ENCODE results near the gene ATP7B.

- TF ChIP-seq GATA3 (IDR thresholded peaks at IDR 0.05; ENCODE audit: low read depth, low read length) = no peak
- TF ChIP-seq GATA2 (IDR thresholded peaks at IDR 0.05; ENCODE audit: low read depth, low read length) = no peak
These were observed 15.0 kb upstream of the ATP7B start for GRCh38 chr13:52026246-52026626.

Data from SH-SY5Y (cell line).